Choroid plexus epithelial cell (primary cell): ENCODE results near the gene UBC.
"Not testable (repeated sequence)": the region's sequence is repeated elsewhere in the genome, so short reads cannot be mapped to it uniquely, and the experiment has no call there.

Experiments used
- DNase-seq: peaks from one replicate; pipeline ENCODE4 v3.0.0-alpha.2; 2010; ENCODE audit warnings: low read depth
- H3K4me3 ChIP-seq: 2 replicates; pipeline ENCODE4 v1.5.1; 2011; ENCODE audit warnings: low read depth, mild to moderate bottlenecking, control low read depth, low read length, moderate library complexity
- TF ChIP-seq, protein P1 (sequence below): conservative IDR thresholded peaks from 2 replicates; pipeline ENCODE4 v1.5.1; 2011; ENCODE audit warnings: low read depth, mild to moderate bottlenecking, control low read depth, inconsistent platforms, low read length, moderate library complexity

Gene UBC

GRCh38 chr12:124938108-124938507, 23.7 kb upstream of the UBC start:
- H3K4me3 ChIP-seq, result no peak overlapping the region
- no peak for DNase-seq
- TF ChIP-seq, protein P1, sequence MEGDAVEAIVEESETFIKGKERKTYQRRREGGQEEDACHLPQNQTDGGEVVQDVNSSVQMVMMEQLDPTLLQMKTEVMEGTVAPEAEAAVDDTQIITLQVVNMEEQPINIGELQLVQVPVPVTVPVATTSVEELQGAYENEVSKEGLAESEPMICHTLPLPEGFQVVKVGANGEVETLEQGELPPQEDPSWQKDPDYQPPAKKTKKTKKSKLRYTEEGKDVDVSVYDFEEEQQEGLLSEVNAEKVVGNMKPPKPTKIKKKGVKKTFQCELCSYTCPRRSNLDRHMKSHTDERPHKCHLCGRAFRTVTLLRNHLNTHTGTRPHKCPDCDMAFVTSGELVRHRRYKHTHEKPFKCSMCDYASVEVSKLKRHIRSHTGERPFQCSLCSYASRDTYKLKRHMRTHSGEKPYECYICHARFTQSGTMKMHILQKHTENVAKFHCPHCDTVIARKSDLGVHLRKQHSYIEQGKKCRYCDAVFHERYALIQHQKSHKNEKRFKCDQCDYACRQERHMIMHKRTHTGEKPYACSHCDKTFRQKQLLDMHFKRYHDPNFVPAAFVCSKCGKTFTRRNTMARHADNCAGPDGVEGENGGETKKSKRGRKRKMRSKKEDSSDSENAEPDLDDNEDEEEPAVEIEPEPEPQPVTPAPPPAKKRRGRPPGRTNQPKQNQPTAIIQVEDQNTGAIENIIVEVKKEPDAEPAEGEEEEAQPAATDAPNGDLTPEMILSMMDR, result no peak

DNA sequence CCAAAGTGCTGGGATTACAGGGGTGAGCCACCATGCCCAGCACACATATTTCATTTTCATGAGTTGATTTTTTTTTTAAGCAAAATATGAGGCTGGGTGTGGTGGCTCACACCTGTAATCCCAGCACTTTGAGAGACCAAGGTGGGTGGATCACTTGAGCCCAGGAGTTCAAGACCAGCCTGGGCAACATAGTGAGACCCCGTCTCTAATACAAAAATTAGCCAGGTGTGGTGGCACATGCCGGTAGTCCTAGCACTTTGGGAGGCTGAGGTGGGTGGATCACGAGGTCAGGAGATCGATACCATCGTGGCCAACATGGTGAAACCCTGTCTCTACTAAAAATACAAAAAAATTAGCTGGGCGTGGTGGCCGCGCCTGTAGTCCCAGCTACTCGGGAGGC, 17.1 kb upstream of the UBC start:
- not testable (repeated sequence) for H3K4me3 ChIP-seq, DNase-seq

GRCh38 chr12:124930586-124930985, 16.1 kb upstream of the UBC start:
- no peak for DNase-seq
- TF ChIP-seq, protein P1, result no peak
- no peak overlapping the region for H3K4me3 ChIP-seq

GRCh38 chr12:124929649-124930419, 15.4 kb upstream of the UBC start:
- no peak for DNase-seq
- TF ChIP-seq, protein P1, result no peak
- no peak overlapping the region for H3K4me3 ChIP-seq

DNA sequence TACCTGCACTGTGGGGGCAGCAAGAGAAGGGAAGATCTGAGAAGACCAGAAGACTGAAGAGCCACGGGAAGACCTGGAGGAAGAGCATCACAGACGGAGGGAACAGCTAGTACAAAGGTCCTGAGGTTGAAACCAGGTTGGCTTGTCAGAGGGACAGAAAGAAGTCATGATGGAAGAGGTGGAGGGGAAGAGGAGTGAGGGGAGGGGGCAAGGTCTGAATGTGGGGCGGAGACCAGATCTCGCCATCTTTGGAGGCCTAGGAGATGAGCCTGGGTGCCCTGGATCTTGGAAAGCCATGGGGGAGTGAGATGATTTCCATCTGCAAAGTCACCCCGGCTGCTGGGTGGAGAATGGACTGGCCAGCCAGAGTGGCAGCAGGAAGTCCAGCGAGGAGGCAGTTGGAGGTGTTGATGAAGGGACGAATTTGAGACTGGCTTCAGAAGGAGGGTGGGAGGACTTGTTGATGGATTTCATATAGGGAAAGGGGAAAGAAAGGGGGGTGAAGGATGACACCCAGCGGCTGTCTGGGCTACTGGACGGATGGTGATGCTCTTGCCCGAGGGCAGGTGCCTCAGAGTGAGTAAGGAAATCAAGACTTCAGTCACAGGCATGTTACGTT, 14.6 kb upstream of the UBC start:
- H3K4me3 ChIP-seq, result no peak overlapping the region
- TF ChIP-seq, protein P1, result no peak
- no peak for DNase-seq

DNA sequence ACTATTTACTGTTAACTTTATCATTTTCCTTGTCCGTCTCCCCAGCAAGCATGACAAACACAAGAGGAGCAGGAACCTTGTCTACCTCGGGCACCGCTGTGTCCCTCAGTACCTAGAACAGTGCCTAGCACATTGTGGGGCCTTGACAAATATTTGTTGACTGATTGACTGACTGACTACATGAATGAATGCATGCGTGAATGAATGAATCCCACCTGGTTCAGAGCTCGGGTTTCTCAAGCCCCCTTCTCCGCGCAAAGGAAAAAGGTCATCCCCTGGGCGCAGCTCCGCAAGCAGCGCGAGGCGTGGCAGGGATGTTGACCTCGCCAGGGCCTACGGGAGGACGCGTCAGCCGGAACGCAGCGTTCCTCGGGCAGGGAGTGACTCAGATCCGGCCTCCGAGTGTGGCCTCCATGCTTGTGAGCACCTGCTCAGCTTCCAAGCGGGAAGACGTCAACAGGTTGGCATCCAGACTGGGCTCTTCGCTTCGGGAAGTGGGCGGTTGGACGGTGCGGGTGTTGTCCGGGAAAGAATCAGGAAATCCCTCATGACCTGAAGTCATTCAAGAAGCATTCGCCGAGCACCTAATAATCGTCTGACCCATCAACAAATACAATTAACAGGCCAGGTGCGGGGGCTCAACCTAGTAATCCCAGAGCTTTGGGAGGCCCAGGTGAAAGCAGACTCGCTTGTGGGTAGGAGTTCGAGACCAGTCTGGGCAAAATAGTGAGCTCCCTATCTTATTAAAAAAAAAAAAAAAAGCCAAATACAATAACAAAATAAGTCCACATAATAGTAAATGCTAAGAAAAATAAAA, 13.9 kb upstream of the UBC start:
- TF ChIP-seq, protein P1, result no peak
- peak; percentile 91 for DNase-seq
- H3K4me3 ChIP-seq, result peak overlapping the region; percentile 60
